G401.6 (cell line): ENCODE results near the gene PARD6G.

Experiments used
- FAIRE-seq: peaks from 2 replicates; lab custom pipeline; 2012; peaks lifted over from hg19 to GRCh38; lab: Jason Lieb, UNC

PARD6G gene

GRCh38 chr18:80143881-80144280 lies 103.4 kb downstream of the PARD6G start:
- FAIRE-seq: no peak

DNA sequence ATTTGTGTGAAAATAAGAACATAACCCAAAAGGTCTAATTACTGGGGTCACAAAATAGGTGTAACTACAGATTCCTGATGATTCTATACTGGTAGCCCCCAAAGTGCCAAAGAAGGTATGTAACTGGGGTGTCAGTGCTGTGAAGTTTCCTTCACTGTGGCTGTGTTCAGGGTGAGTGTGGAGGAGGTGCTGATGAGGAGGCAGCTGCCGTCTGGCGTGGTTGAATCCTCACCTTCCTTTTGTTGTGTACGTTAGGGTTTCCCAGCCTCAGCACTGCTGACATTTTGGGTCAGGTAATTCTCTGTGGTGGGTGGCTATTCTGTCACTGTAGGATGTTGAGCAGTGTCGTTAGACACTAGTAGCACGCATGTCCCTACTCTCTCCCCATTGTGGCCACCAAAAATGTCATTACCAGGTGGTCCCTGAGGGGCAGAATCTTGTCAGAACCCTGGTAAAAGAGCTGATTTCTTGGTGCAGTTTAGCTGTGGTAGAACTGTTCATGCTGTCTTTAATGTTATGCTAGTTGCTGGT lies 106.8 kb downstream of the PARD6G start:
- FAIRE-seq: no peak

- FAIRE-seq: no peak
These were observed 109.3 kb downstream of the PARD6G start for GRCh38 chr18:80137976-80138375.

DNA sequence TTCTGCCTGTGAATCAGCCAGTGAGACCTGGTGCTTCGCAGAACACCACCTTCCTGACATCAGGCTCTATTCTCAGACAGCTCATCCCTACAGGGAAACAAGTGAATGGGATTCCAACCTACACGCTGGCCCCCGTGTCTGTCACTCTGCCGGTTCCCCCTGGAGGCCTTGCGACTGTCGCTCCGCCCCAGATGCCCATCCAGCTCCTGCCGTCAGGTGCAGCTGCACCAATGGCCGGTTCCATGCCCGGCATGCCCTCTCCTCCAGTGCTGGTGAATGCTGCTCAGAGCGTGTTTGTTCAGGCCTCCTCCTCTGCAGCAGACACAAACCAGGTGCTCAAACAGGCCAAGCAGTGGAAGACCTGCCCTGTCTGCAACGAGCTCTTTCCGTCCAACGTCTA lies 110.2 kb downstream of the PARD6G start:
- FAIRE-seq: no peak

DNA sequence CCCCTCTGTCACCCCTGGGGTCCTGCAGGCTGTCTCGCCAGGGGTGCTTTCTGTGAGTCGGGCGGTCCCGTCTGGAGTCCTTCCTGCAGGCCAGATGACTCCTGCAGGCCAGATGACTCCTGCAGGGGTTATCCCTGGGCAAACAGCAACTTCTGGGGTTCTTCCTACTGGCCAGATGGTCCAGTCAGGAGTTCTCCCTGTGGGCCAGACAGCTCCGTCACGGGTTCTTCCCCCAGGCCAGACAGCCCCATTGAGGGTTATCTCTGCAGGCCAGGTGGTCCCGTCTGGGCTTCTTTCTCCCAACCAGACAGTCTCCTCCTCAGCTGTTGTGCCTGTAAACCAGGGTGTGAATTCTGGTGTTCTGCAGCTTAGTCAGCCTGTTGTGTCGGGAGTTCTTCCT lies 110.6 kb downstream of the PARD6G start:
- no peak for FAIRE-seq

- FAIRE-seq: no peak
These were observed 112.2 kb downstream of the PARD6G start for GRCh38 chr18:80135136-80135535.

DNA sequence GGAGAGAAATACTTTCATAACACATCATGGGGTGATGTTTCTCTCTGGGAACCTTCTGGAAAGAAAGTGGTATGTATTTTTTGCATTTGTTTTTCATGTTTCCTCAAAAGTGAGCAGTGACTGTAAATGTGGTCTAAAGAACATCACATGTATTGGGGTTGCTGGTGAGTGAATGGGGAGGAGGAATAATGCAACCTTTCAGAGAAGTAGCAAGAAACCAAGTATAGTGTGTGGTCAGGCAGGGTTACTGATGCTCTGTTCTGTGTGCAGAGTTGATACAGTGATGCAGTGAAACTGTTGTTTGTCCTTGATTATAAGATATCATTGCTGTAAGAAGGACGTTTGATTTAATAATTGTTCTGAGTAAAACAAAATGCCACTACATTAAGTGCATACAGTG lies 114.2 kb downstream of the PARD6G start:
- no peak for FAIRE-seq

GRCh38 chr18:80132180-80132812 lies 115.0 kb downstream of the PARD6G start:
- FAIRE-seq: no peak

DNA sequence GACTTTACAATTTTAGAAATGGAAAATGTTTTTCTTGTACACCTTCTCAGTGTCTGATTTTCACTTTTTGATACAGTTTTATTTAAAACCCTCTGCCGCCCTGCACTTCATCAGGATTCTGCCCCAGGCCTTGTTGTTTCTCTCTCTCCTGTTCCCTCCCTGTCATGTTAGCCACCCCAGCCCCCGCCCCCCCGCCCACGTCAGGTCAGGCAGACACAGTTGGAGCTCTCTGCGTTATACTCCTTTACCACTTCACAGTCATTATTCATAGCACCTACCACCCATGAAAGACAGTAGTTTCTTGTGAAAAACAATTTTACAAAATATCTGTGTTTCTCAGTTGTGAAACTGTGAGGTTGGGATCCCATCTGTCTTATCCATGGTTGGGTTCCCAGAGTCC lies 116.8 kb downstream of the PARD6G start:
- FAIRE-seq: no peak

DNA sequence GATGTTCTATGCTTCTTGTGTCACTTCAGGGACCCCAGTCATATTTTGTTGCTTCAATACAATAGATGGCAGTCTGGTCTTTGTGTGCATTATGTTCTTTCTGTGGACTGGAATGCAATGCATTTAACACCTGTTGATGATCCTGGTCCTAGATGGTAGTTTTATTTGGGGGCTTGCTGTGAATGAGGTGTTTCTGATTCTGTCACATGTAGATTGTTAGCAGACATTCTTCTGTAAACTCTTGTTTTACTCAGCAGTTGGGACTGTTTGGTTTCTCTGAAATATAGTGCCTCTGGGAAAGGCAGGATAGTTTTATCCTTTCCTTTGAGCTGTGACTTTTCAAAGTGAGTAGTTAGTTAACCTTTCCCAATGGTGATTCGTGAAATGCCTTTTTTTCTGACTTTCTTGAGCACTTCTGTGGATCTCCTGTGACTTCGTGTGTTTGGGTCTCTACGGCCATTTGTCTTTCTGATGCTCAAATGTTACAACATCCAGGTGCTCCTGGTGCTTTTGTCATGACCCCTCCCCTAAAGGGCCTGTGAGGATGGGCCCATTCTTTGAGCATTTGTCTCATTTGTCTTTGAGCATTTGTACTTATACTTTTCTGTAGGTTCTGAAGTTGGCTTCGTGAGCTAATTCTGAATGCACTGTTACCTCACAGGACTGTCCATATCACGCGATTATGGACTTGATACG lies 117.5 kb downstream of the PARD6G start:
- no peak for FAIRE-seq

GRCh38 chr18:80127635-80128034 lies 119.7 kb downstream of the PARD6G start:
- FAIRE-seq: no peak

DNA sequence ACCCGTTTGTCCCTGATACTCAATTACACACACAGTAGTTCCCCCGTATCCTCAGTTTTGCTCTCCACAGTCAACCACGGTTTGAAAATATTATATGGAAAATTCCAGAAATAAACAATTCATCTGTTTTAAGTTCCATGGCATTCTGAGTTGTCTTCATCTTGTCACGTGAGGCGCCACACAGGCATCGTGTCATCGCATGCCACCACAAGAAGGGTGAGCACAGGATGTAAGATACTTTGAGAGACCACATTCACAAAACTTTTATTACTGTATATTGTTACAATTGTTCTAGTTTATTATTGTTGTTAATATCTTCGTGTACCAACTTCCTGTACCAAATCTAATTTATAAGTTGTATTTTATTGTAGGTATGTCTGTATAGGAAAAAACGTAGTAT lies 120.5 kb downstream of the PARD6G start:
- no peak for FAIRE-seq

DNA sequence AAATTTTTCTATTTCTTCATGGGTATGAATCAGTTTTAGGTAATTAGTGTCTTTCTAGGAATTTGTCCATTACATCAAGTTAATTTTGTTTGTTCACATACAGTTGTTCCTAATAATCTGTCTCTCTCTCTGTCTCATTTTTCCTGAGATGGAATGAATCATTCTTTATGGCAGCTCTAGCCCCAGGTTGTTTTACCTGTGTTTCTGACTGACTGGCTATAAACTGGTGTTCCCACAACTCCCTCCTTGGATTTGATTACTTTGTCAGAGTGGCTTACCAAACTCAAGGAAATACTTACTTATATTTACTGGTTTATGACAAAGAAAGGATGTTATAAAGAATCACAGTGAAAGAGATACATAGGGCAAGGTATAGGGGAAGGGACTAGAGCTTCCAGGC lies 123.2 kb downstream of the PARD6G start:
- FAIRE-seq: no peak

GRCh38 chr18:80120932-80121331 lies 126.4 kb downstream of the PARD6G start:
- FAIRE-seq: no peak

DNA sequence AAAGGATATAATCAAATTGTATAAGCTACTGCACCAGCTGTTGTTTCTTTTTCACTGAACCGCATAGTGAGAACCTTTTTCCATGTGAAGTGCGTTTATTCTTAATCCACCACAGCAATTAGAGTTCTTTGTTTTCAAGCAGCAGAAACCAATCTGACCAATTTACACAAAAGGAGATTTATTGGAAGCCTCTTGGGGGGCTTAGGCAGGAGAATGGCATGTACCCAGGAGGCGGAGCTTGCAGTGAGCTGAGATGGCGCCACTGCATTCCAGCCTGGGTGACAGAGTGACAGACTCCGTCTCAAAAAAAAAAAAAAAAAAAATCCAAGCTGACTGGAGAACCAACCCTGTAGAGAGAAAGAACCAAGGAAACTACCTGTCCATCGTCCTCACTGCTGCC lies 128.2 kb downstream of the PARD6G start:
- FAIRE-seq: no peak

DNA sequence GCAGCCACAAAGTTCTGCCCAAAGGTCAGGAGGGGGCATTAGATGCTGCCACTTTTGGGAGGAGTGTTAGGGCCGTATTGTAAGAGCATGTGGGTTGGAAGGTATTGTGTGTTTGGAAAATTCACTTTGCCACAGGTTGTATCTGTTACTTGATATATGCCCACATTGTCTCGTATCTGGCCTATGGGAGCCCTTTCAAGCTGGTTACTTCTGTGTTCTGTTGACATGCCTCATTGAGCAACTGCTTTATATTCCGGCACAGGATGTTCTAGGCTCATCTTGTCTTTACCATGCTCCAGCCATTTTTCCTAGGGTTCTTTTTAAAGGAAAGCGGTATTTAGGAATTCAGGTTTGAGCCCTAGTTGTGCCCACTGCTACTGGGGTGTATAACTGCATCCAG lies 132.3 kb downstream of the PARD6G start:
- no peak for FAIRE-seq

DNA sequence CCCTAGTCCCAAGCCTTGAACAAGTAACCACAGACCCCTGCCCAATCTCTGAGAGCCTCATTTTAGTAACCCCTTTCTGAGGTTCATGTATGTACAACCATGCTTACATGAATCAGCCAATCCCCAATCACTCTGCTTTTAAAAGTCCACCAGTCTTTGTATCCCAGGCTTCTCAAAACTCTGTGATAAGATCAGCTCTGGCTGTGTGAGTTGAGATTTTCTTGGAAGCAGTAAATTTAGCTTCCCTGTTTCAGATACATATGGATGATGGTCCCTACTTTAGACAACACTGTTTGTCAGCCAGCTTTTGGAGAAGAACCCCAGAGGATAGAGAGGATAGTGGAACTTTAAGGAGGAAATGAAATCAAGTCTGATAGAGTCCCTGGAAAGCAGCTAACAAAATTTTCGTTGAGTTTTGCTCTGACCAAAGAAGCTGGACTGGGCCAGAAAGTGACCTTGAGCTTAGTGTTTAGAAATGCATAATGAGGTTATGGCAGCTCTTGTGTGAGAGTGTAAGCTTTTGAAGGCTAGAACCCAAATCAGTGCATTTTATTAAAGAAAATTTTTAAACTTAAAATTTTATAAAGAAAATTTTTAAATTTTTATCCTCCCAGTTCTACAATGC lies 134.6 kb downstream of the PARD6G start:
- FAIRE-seq: no peak

- no peak for FAIRE-seq
These were observed 137.6 kb downstream of the PARD6G start for GRCh38 chr18:80109676-80110078.

DNA sequence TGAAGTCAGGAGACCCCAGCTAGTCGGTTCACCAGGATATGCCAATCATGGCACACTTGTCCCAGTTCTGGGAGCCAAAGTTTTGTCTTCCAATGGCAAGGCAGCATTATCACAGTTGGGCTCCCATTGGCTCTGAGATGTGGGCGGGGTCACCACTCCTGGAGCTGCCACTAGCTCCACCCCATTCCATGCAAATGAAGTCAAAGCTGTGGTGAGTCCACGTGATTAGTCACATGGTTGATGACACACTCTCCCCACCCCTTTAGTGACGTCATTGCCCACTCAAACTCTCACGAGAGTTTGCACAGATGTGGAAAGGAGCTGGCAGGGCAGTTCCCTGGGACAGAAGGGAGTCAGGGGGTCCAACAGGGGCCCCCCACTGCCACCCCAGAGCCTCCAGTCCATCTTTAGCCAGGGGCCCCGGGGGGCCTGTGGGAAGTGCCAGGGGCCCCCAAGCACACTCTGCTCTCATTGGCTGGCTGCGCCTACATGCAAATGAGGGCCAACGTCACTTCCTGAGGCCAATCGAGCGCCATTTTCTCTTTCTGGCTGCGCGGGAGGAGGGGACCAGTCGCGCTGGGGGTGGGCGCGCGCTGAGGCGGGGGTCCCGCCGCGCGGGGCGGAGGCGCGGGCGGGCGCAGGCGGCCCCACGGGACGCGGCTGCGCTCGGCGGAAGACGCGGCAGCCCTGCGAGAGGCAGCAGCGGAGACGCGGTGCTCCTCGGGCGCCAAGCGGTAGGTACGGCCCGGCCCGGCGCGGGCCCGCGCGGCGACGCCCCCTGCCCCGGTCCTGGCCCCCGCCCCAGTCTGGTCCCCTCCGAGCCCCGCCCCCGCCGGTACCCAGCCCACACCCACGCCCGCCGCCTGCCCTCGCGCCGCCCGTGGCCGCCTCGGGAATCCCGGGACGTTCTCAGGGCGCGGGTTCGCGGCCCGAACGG lies 138.3 kb downstream of the PARD6G start, which contains the start of gene ADNP2:
Gene ADNP2 (plus strand): TSS at position 524 of the 937 bp plus-strand sequence. CDS start 8,281 bp downstream, outside the sequence.
- peak; percentile 97 for FAIRE-seq

DNA sequence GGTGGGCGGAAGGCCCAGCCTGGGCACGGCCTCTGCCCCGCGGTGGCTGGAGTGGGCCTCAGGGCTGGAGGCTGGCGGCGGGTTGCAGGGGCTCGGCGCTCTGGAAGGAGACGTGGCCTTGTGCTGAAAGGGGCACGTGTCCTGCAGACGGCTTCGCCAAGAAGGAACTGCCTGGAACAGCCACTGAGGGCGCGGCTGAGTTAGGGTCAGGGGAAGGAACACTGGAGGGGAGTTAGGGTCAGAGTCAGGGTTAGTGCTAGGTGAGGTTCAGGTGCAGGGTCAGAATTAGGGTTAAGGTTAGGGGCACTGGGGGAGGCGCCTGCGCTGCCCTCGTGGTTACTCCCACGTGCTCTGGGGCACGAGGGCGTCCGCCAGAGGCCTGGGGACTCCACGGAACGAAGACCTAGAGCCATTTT lies 139.2 kb downstream of the PARD6G start:
- no peak for FAIRE-seq

- FAIRE-seq: no peak
These were observed 139.9 kb downstream of the PARD6G start for GRCh38 chr18:80107426-80107825.
